Esophagus squamous epithelium (tissue), 4 donors: Measurements from ENCODE around the gene AMZ2.
"Not testable (repeated sequence)": the region's sequence is repeated elsewhere in the genome, so short reads cannot be mapped to it uniquely, and the experiment has no call there.

Source experiments
- CTCF ChIP-seq, 6 experiments: fragments of 450-650 bp in 4 of 6; fragments of 200-600 bp in 2 of 6; sonication (generic) in 2 of 6; IDR thresholded peaks; one replicate each; pipeline ENCODE4 v1.5.1; 2016 to 2019; ENCODE audit warnings: antibody characterized with exemption in 6 of 6, mild to moderate bottlenecking in 4 of 6, moderate library complexity in 4 of 6
- POLR2A ChIP-seq, 4 donors: fragments of 450-650 bp; IDR thresholded peaks; one replicate each; pipeline ENCODE4 v1.6.1; 2017; ENCODE audit warnings: antibody characterized with exemption in 4 of 4, mild to moderate bottlenecking in 4 of 4, moderate library complexity in 3 of 4

GRCh38 chr17:68208651-68209050, 39.2 kb upstream of the AMZ2 start:
- not testable (repeated sequence) for TF ChIP-seq POLR2A, CTCF (IDR thresholded peaks at IDR 0.05)
